HG03060 (cell line): ENCODE measurements around the gene VWA8.
"Not testable (repeated sequence)": the region's sequence is repeated elsewhere in the genome, so short reads cannot be mapped to it uniquely, and the experiment has no call there.

Experiments
- ATAC-seq: cut with Tn5 transposase; IDR thresholded peaks from one replicate; pipeline ENCODE4 v1.9.1; 2021; ENCODE audit warnings: low read depth, moderate number of reproducible peaks; ENCODE audit not compliant: unreplicated experiment

The VWA8 gene

GRCh38 chr13:41928323-41928722 is 32.6 kb downstream of the VWA8 start:
- ATAC-seq: no peak

- ATAC-seq: no peak
These were observed 35.9 kb downstream of the VWA8 start for GRCh38 chr13:41925014-41925413.

GRCh38 chr13:41922894-41923293 is 38.0 kb downstream of the VWA8 start:
- ATAC-seq: not testable (repeated sequence)

- ATAC-seq: no peak
These were observed 41.0 kb downstream of the VWA8 start for GRCh38 chr13:41919741-41920487.

GRCh38 chr13:41919031-41919740 is 41.7 kb downstream of the VWA8 start:
- no peak for ATAC-seq

- no peak for ATAC-seq
These were observed 43.3 kb downstream of the VWA8 start for GRCh38 chr13:41917641-41918040.

- peak; percentile 92 for ATAC-seq
These were observed 44.5 kb downstream of the VWA8 start for GRCh38 chr13:41916173-41916954.

- ATAC-seq: no peak
These were observed 45.8 kb downstream of the VWA8 start for GRCh38 chr13:41915081-41915480.

GRCh38 chr13:41914552-41914951 is 46.4 kb downstream of the VWA8 start:
- ATAC-seq: no peak

GRCh38 chr13:41909506-41909905 is 51.4 kb downstream of the VWA8 start:
- no peak for ATAC-seq

- ATAC-seq: no peak
These were observed 55.2 kb downstream of the VWA8 start for GRCh38 chr13:41905600-41906254.

- no peak for ATAC-seq
These were observed 60.0 kb downstream of the VWA8 start for GRCh38 chr13:41900918-41901317.

- not testable (repeated sequence) for ATAC-seq
These were observed 62.5 kb downstream of the VWA8 start for GRCh38 chr13:41898411-41898810.

- no peak for ATAC-seq
These were observed 63.8 kb downstream of the VWA8 start for GRCh38 chr13:41897126-41897525.

- ATAC-seq: no peak
These were observed 65.4 kb downstream of the VWA8 start for GRCh38 chr13:41895478-41895877.

- ATAC-seq: no peak
These were observed 69.8 kb downstream of the VWA8 start for GRCh38 chr13:41891119-41891518.

GRCh38 chr13:41883147-41883546 is 77.8 kb downstream of the VWA8 start:
- ATAC-seq: no peak

- ATAC-seq: not testable (repeated sequence)
These were observed 79.0 kb downstream of the VWA8 start for GRCh38 chr13:41881890-41882289.

GRCh38 chr13:41880966-41881365 is 79.9 kb downstream of the VWA8 start:
- ATAC-seq: no peak

- ATAC-seq: no peak
These were observed 96.3 kb downstream of the VWA8 start for GRCh38 chr13:41864658-41865057.

GRCh38 chr13:41862659-41863058 is 98.2 kb downstream of the VWA8 start:
- ATAC-seq: not testable (repeated sequence)
